Fibroblast of skin of left biceps (primary cell): Measurements from ENCODE around the gene CCDC27.

ENCODE experiments used
- DNase-seq, 2 experiments: peaks; one replicate each; pipeline ENCODE4 v3.0.0-alpha.2; 2013; ENCODE audit warnings: low read depth in 2 of 2

Gene CCDC27

GRCh38 chr1:3717715-3718601 lies 34.3 kb upstream of the CCDC27 start:
- DNase-seq = no peak

- no peak for DNase-seq
These were observed 33.5 kb upstream of the CCDC27 start for GRCh38 chr1:3718764-3719163.

- no peak for DNase-seq
These were observed 30.2 kb upstream of the CCDC27 start for GRCh38 chr1:3721955-3722465.

GRCh38 chr1:3722846-3723245 lies 29.4 kb upstream of the CCDC27 start:
- no peak for DNase-seq

DNA sequence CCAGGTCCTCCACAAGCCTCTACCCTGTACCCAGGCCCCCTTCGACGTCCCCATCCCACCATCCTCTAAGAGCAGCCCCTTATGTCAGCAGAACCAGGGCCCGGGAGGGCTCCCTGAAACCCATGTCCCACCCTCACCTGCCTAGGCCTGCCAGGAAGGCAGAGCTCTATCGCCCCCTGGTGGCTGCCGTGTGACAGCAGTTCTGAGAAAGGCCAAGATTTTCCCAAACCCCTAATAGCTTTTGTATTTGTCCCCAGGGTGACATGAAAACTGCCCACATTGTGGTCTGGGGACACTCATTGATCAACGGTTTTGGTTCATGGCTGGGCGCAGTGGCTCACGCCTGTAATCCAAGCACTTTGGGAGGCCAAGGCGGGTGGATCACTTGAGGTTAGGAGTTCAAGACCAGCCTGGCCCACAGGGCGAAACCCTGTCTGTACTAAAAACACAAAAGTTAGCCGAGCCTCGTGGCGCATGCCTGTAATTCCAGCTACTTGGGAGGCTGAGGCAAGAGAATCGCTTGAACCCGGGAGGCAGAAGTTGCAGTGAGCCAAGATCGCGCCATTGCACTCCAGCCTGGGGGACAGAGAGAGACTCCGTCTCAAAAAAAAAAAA lies 27.7 kb upstream of the CCDC27 start:
- peak in 1 of 2 experiments; percentile 8 for DNase-seq

DNA sequence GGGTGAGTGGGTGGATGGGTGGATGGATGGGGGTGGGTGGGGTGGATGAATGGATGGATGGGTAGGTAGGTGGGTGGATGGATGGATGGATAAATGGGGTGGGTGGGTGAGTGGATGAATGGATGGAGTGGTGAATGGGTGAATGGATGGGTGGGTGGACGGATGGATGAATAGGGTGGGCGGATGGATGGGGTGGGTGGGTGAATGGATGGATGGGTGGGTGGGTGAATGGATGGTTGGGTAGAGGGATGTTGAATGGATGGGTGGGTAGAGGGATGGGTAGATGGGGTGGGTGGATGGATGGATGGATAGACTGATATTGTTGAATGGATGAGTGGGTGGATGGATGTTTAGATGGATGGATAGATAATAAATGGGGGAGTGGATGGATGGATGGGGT lies 26.9 kb upstream of the CCDC27 start:
- no peak for DNase-seq

- no peak for DNase-seq
These were observed 25.0 kb upstream of the CCDC27 start for GRCh38 chr1:3727042-3727824.

GRCh38 chr1:3727825-3728776 lies 24.1 kb upstream of the CCDC27 start:
- DNase-seq = no peak

DNA sequence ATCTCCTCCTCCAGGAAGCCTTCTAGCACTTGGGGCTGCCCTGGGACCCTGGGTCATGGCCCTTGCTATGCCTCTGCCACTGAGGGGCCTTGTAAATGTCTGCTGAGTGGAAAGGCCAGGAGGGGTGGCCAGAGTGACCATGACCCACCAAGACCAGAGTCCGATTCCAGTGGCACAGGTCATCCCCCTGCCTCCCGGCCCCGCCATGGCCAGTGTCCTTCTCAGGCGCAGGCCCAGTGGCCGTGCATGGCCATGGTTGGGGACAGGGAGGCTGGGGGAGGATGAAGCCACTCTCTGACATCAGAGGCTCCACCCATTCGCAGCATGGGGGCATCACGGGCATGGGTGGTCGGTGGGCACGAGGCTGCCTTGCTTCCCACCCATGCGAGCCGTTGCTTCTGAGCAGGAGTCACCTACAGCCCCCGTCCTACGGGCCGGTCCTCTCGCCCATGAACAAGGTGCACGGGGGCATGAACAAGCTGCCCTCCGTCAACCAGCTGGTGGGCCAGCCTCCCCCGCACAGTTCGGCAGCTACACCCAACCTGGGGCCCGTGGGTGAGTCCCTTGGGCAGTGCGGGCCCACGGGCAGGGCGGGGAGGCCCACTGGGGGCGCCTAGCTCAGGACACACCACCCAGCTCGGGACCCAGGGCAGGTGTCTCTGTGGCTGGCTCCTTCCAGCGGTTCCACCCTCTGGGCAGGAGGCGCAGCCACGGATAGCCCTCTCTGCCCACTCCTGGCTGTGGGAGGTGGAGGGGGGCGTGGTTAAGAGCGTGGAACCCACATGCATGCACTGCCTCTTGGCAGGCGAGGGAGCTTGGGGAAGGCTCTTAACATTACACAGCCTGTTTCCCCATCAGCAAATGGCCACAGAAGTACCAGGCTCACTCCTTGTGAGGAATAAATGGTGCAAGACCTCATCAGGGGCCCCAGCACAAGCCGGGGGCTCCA lies 22.4 kb upstream of the CCDC27 start:
- no peak for DNase-seq

- DNase-seq = no peak
These were observed 21.6 kb upstream of the CCDC27 start for GRCh38 chr1:3730543-3731247.

DNA sequence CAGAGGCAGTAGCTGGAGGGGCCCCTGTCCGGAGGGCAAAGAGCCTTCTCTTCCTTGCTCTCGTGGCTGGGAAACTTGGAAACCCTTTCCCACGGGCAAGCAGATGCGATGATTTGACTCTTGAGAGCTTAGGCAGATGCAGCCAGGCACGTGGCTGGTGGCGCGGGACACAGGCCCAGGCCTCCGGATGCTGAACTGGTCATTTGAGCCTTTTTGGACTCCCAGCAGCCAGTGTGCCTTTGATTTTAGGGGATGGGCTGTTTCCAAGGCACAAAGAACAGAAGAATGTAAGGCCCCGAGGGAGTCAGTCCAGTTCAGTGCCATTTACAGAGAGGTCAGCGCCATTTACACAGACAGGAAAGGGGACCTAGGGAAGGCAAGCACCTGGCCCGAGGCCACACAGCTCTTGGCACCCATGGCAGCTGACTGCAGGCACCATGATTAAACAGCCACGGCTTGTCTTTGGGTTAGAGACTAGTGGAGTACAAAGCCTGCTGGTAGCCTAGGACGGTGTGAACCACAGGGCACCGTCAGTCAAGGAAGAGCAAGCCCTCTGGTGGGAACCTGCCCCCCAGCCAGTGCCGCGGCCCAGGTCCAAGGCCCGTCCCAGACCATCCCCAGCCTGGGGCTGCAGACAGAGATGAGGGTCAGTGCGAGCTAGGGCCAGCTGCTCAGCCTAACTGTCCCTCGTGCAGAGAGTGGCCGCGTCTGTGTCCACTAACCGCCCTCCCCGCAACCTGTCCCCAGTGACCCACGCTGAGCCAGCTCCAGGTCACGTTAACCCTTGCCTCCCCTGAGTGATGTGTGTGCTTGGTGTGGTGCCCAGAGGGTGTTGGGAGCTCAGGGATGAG lies 20.4 kb upstream of the CCDC27 start:
- no peak for DNase-seq

DNA sequence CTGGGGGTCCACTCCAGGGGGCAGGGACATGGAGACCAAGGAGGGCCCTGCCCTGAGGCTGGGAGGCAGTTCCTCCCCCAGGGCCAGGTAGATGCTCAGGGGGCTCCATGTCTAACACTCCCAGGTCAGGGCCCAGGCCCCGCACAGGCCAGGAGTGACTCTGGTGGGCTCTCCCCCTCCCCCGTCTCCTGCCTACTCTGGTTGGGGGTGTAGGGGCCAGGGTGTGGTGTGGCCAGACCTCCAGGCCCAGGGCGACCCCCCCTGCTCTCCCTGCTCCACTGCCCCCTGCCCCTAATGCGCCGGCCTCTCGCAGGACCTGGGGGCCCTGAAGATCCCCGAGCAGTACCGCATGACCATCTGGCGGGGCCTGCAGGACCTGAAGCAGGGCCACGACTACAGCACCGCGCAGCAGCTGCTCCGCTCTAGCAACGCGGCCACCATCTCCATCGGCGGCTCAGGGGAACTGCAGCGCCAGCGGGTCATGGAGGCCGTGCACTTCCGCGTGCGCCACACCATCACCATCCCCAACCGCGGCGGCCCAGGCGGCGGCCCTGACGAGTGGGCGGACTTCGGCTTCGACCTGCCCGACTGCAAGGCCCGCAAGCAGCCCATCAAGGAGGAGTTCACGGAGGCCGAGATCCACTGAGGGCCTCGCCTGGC lies 19.7 kb upstream of the CCDC27 start:
- DNase-seq = no peak

DNA sequence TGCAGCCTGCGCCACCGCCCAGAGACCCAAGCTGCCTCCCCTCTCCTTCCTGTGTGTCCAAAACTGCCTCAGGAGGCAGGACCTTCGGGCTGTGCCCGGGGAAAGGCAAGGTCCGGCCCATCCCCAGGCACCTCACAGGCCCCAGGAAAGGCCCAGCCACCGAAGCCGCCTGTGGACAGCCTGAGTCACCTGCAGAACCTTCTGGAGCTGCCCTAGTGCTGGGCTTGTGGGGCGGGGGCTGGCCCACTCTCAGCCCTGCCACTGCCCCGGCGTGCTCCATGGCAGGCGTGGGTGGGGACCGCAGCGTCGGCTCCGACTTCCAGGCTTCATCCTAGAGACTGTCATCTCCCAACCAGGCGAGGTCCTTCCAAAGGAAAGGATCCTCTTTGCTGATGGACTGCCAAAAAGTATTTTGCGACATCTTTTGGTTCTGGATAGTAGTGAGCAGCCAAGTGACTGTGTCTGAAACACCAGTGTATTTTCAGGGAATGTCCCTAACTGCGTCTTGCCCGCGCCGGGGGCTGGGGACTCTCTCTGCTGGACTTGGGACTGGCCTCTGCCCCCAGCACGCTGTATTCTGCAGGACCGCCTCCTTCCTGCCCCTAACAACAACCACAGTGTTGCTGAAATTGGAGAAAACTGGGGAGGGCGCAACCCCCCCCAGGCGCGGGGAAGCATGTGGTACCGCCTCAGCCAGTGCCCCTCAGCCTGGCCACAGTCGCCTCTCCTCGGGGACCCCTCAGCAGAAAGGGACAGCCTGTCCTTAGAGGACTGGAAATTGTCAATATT lies 19.0 kb upstream of the CCDC27 start:
- no peak for DNase-seq

GRCh38 chr1:3733883-3734589 lies 18.2 kb upstream of the CCDC27 start:
- no peak for DNase-seq

DNA sequence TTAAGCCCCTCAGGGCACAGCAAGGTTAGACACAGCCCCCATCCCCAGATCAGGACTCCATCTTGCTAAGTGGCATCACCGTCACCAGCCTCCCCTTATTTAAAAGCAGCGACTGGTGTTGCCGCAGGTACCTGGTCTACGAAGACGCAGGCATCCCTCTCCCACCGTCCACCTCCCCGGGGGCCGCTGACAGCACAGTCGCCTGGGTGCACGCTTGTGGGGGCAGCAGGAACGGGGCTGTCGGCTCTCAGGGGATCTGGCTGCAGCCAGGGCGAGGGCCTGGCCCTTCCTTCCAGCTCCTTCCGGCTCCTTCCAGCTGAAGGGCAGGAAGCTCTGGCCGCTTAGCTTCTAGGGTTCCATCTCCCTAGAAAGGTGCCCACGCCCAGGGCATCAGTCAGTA lies 17.6 kb upstream of the CCDC27 start:
- no peak for DNase-seq

DNA sequence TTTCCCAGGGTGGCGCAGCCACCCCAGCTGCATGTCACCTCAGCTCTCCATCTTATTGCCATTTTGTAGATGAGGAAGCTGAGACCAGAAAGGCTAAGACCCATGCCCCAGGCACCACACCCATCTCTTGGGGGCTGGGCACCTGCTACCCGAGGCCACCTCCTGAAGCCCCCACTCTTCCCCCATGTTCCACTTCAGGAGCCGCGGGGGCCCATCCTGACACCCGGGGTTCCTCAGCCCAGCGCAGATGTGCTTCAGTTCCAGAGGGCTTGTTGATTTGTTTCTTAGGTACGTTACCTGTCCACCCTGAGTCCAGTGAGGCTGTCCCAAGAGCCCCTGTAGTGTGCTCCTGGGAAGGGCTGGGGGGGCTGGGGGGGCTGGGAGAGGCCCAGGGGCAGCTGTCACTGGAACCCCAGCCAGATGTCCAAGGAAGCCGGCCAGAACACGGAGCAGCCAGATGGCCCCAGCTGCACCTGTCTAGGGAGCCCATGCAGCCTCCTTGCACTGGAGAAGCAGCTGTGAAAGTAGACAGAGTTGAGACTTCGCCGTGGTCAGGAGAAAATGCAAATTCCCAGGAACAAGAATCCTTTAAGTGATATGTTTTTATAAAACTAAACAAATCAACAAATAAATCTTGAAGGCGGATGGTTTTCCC lies 17.1 kb upstream of the CCDC27 start:
- DNase-seq = no peak
